GM23338 (cell line): ENCODE results near the gene LITAF. TPM values are rescaled to one million over a fixed set of nuclear protein-coding genes. Genes with fewer than 3 reads are reported as not detected.

ENCODE experiments used
- ATAC-seq: fragments of 200-7000 bp; cut with Tn5 transposase; 3 replicates; pipeline ENCODE4 v1.9.1; 2020
- DNase-seq: peaks from one replicate; pipeline ENCODE4 v3.0.0-alpha.2; 2015; ENCODE audit warnings: low spot score
- H2AFZ ChIP-seq: fragments of 200-600 bp; sonication (generic); 2 replicates; pipeline ENCODE4 v1.8.0; 2016; ENCODE audit warnings: antibody characterized with exemption, mild to moderate bottlenecking, moderate library complexity
- H3F3A ChIP-seq: fragments of 200-600 bp; sonication (generic); replicated peaks from 2 replicates; pipeline ENCODE4 v1.8.0; 2017; ENCODE audit warnings: antibody characterized with exemption, mixed run types, low read depth
- H3K27ac ChIP-seq: fragments of 200-600 bp; sonication (generic); 2 replicates; pipeline ENCODE4 v1.6.1; 2016; ENCODE audit warnings: low read depth
- H3K27me3 ChIP-seq: fragments of 200-600 bp; sonication (generic); 2 replicates; pipeline ENCODE4 v1.8.0; 2016; ENCODE audit warnings: mild to moderate bottlenecking, mixed run types, moderate library complexity; ENCODE audit not compliant: insufficient read depth
- H3K36me3 ChIP-seq: fragments of 200-600 bp; sonication (generic); 2 replicates; pipeline ENCODE4 v1.8.0; 2016; ENCODE audit warnings: mild to moderate bottlenecking; ENCODE audit not compliant: insufficient read depth
- H3K4me1 ChIP-seq: fragments of 200-600 bp; sonication (generic); 2 replicates; pipeline ENCODE4 v1.8.0; 2016; ENCODE audit warnings: mild to moderate bottlenecking, moderate library complexity; ENCODE audit not compliant: insufficient read depth
- H3K4me2 ChIP-seq: fragments of 200-600 bp; sonication (generic); 2 replicates; pipeline ENCODE4 v1.7.1; 2017; ENCODE audit warnings: mixed run types
- H3K4me3 ChIP-seq: fragments of 200-600 bp; sonication (generic); 2 replicates; pipeline ENCODE4 v1.6.1; 2016; ENCODE audit warnings: mixed run types
- H3K79me2 ChIP-seq: fragments of 200-600 bp; sonication (generic); replicated peaks from 2 replicates; pipeline ENCODE4 v1.8.0; 2017; ENCODE audit warnings: mild to moderate bottlenecking; ENCODE audit not compliant: insufficient read depth
- H3K9me2 ChIP-seq: fragments of 200-600 bp; sonication (generic); 2 replicates; pipeline ENCODE4 v1.8.0; 2017; ENCODE audit not compliant: insufficient read depth
- H4K20me1 ChIP-seq: fragments of 200-600 bp; sonication (generic); replicated peaks from 2 replicates; pipeline ENCODE4 v1.8.0; 2017; ENCODE audit warnings: mild to moderate bottlenecking; ENCODE audit not compliant: insufficient read depth
- H3K27ac Mint-ChIP-seq: 2 replicates; pipeline ENCODE4 v1.8.0; 2020; ENCODE audit warnings: inconsistent platforms, mild to moderate bottlenecking, moderate library complexity, mixed read lengths
- H3K27me3 Mint-ChIP-seq: 3 replicates; pipeline ENCODE4 v1.8.0; 2022; ENCODE audit warnings: low read depth, mild to moderate bottlenecking, moderate library complexity, mixed read lengths, inconsistent platforms; ENCODE audit not compliant: insufficient read depth, poor library complexity
- H3K36me3 Mint-ChIP-seq: 3 replicates; pipeline ENCODE4 v1.8.0; 2021; ENCODE audit warnings: low read depth, mild to moderate bottlenecking, inconsistent platforms, moderate library complexity, mixed read lengths
- H3K4me1 Mint-ChIP-seq: 3 replicates; pipeline ENCODE4 v1.8.0; 2020; ENCODE audit warnings: mild to moderate bottlenecking, inconsistent platforms, mixed read lengths
- H3K4me3 Mint-ChIP-seq: 3 replicates; pipeline ENCODE4 v1.8.0; 2021; ENCODE audit warnings: moderate library complexity, mild to moderate bottlenecking, inconsistent platforms, mixed read lengths
- H3K9me3 Mint-ChIP-seq: 3 replicates; pipeline ENCODE4 v1.8.0; 2020; ENCODE audit warnings: moderate library complexity, mild to moderate bottlenecking, inconsistent platforms, mixed read lengths
- CREB1 ChIP-seq: fragments of 250-450 bp; sonication (Bioruptor Pico); IDR thresholded peaks from 2 replicates; pipeline ENCODE4 v1.5.0; 2020; ENCODE audit warnings: low read depth, mild to moderate bottlenecking, moderate library complexity
- CTCF ChIP-seq, 2 experiments: fragments of 200-600 bp in 1 of 2; sonication (generic) in 1 of 2; conservative IDR thresholded peaks; 2 replicates each; pipeline versions ENCODE4 v1.5.1 to v1.6.1; 2016 to 2017; ENCODE audit warnings: antibody characterized with exemption in 2 of 2, low read depth in 2 of 2, mild to moderate bottlenecking in 2 of 2, moderate library complexity in 1 of 2
- ETS1 ChIP-seq: IDR thresholded peaks from 2 replicates; pipeline ENCODE4 v1.6.1; 2016; ENCODE audit warnings: antibody characterized with exemption
- JUNB ChIP-seq: IDR thresholded peaks from one replicate; pipeline ENCODE4 v1.6.1; 2016; ENCODE audit warnings: antibody characterized with exemption; ENCODE audit not compliant: unreplicated experiment
- POLR2AphosphoS5 ChIP-seq: IDR thresholded peaks from 2 replicates; pipeline ENCODE4 v1.6.1; 2016; ENCODE audit warnings: antibody characterized with exemption, low read depth
- ZNF462 ChIP-seq: fragments of 250-450 bp; sonication (Bioruptor Pico); IDR thresholded peaks from 2 replicates; pipeline ENCODE4 v1.5.0; 2020; ENCODE audit warnings: mild to moderate bottlenecking, moderate library complexity
- polyA plus RNA-seq: library from polyadenylated mRNA; unstranded; fragments of >200 nt; fragmentation: Nextera tagmentation; extraction: Ambion mirVana; gene quantifications from 2 replicates; pipeline ENCODE4 v1.2.1, GENCODE V29; 2016
- total RNA-seq: library from RNA; depleted of rRNA; stranded (reverse); fragments of >200 nt; shearing (Covaris generic); gene quantifications from 2 replicates; pipeline ENCODE4 v1.2.3, GENCODE V29; 2014

LITAF gene
- total and polyA plus RNA-seq, 2 experiments from 2014 or later, result 131 to 158 TPM

- no peaks in the 10 kb centered on the region for H3K36me3 Mint-ChIP-seq
- Histone ChIP-seq H3K9me2 (no peaks in the 10 kb centered on the region), H4K20me1 (no peaks in the 10 kb centered on the region), H3K4me1 (peaks cover 5% of the 10 kb centered on the region; the same call in 1 of the 2 replicates), H3K4me3 (no peak overlapping the region), H3K27me3 (no peaks in the 10 kb centered on the region), H3K36me3 (no peaks in the 10 kb centered on the region), H3K27ac (no peak overlapping the region), H3K4me2 (no peak overlapping the region), H3K79me2 (no peaks in the 10 kb centered on the region), H2AFZ (no peak overlapping the region), H3F3A (no peaks in the 10 kb centered on the region)
- TF ChIP-seq CTCF (conservative IDR thresholded peaks at IDR 0.05; ENCODE audit: low read depth in 2 of 2) (no peak), POLR2AphosphoS5 (no peak), ETS1 (no peak), JUNB (no peak), ZNF462 (no peak), CREB1 (CRISPR knock-in tag) (no peak)
- ATAC-seq (no peak), DNase-seq (no peak)
- no peak overlapping the region for H3K27ac Mint-ChIP-seq
- H3K9me3 Mint-ChIP-seq, result no peaks in the 10 kb centered on the region
- peaks cover 8% of the 10 kb centered on the region for H3K27me3 Mint-ChIP-seq
- no peak overlapping the region for H3K4me3 Mint-ChIP-seq
- peaks cover 17% of the 10 kb centered on the region for H3K4me1 Mint-ChIP-seq
Measured at GRCh38 chr16:11520442-11520841, 66.3 kb downstream of the LITAF start.
